GM12864 (cell line): ENCODE results near the gene STK38L.

ENCODE experiments used
- DNase-seq: peaks from one replicate; pipeline ENCODE4 v3.0.0-alpha.2; 2011; ENCODE audit warnings: low read depth
- H3K4me3 ChIP-seq: 2 replicates; pipeline ENCODE4 v1.5.1; 2011; ENCODE audit warnings: mild to moderate bottlenecking, low read depth, low read length, control low read depth
- CTCF ChIP-seq: IDR thresholded peaks from 2 replicates; pipeline ENCODE4 v1.5.1; 2011; ENCODE audit warnings: low read depth, mild to moderate bottlenecking, moderate library complexity, low read length, control low read depth, inconsistent platforms; ENCODE audit errors: missing control alignments

STK38L gene

DNA sequence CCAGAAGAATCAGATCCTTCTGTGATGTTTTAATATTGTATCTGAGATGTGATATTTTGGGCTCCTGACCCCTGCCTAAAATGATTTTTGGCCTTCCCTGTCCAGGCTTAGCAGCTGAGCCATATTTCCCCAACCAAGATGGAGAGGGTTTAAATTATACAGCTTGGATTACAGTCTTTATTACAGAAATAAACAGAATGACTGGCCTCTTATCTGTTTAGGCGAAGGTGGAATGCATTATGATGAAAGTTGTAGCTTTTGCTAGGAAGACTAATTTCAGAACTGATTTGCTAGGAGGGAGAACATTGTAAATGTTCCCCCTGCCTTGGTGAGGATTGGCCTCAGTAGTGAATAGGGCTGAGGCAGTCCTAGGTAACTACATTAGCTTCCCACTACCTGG, 111.9 kb downstream of the STK38L start:
- no peak for TF ChIP-seq CTCF
- no peak overlapping the region for H3K4me3 ChIP-seq
- no peak for DNase-seq

GRCh38 chr12:27359578-27360340, 115.7 kb downstream of the STK38L start:
- H3K4me3 ChIP-seq = no peak overlapping the region
- TF ChIP-seq CTCF = no peak
- no peak for DNase-seq

- no peak for TF ChIP-seq CTCF
- no peak for DNase-seq
- H3K4me3 ChIP-seq = no peak overlapping the region
Observed at GRCh38 chr12:27361372-27361771, 117.3 kb downstream of the STK38L start.

DNA sequence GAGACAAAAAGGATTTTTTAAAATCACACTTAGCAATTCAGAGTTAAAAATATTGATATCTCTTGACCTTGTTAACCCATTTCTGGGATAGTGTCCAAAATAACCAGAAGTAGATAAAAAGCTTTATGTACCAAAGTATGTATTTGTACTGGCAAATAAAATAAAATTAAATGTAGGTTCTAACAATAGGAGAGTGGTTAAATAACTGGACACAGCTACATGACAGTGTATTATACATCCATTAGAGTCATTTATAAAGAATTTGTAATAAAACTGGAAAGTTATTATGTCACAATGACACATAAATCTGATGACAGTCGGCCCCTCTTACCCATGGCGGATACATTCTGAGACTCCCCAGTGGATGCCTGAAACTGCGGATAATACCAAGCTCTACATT, 122.5 kb downstream of the STK38L start:
- H3K4me3 ChIP-seq = no peak overlapping the region
- DNase-seq = no peak
- no peak for TF ChIP-seq CTCF

GRCh38 chr12:27367078-27367477, 123.0 kb downstream of the STK38L start:
- H3K4me3 ChIP-seq = no peak overlapping the region
- no peak for DNase-seq
- no peak for TF ChIP-seq CTCF
